ENCODE data around the gene XPO4. TPM values are rescaled to one million over a fixed set of nuclear protein-coding genes. Genes with fewer than 3 reads are reported as not detected.

Gene XPO4
- total and polyA plus RNA-seq, 3 donors from 2014 or later: 13.0 to 31.4 (median 27.6) TPM

GRCh38 chr13:20788312-20788711 is 114.2 kb downstream of the XPO4 start:
- Histone ChIP-seq H3K27me3 (no peaks in the 10 kb centered on the region), H3K36me3 (ENCODE audit: low read depth, missing control alignments) (no peaks in the 10 kb centered on the region), H3K4me3 (no peak overlapping the region), H3K9me3 (no peaks in the 10 kb centered on the region), H3K27ac (no peak overlapping the region), H3K4me1 (no peaks in the 10 kb centered on the region)
- WGBS, 2 donors: 88 to 92% methylated on average over 1 of the region's 1 CpG
- no peak for DNase-seq
- TF ChIP-seq POLR2A (IDR thresholded peaks at IDR 0.05): no peak
- intact Hi-C loops (cut with DNase I; ENCODE audit: low total_unique reads): no loop called here

- WGBS, 2 donors: 84 to 86% methylated on average over 5 of the region's 5 CpGs
These were observed 115.4 kb downstream of the XPO4 start for GRCh38 chr13:20787180-20787579.

DNA sequence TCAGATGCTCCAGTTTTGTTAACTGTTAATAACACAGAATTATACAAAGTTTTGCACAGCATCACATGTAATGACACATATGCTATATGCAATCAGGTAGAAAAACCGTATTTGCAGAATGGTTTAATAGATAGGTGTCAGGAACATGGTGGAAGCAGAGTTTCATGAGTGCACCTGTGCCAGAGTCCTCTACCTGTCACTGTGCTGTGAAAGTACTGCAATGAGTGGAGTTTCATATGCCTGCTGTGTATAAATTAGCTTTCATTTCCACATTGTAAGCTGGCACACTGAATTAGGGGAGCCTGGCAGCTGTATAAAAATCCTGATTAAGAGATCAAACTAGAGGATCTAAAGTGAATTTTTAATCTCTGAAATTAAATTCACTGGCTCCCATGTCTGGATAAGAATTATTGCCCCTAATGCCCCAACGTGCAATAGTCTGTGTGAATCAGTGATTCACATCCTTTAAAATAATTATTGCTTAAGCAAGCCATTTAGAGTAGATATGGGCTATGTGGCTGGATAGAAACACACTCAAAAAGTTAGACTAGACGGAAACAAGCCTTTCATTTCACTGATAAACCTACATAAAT is 120.3 kb downstream of the XPO4 start:
- Histone ChIP-seq H3K4me3 (no peak overlapping the region), H3K27me3 (no peaks in the 10 kb centered on the region), H3K36me3 (ENCODE audit: low read depth, missing control alignments) (no peaks in the 10 kb centered on the region), H3K27ac (no peak overlapping the region), H3K4me1 (no peaks in the 10 kb centered on the region), H3K9me3 (no peaks in the 10 kb centered on the region)
- intact Hi-C loops (cut with DNase I; ENCODE audit: low total_unique reads): no loop called here
- DNase-seq: no peak
- no peak for TF ChIP-seq POLR2A (IDR thresholded peaks at IDR 0.05)
- TF ChIP-seq, protein P1, sequence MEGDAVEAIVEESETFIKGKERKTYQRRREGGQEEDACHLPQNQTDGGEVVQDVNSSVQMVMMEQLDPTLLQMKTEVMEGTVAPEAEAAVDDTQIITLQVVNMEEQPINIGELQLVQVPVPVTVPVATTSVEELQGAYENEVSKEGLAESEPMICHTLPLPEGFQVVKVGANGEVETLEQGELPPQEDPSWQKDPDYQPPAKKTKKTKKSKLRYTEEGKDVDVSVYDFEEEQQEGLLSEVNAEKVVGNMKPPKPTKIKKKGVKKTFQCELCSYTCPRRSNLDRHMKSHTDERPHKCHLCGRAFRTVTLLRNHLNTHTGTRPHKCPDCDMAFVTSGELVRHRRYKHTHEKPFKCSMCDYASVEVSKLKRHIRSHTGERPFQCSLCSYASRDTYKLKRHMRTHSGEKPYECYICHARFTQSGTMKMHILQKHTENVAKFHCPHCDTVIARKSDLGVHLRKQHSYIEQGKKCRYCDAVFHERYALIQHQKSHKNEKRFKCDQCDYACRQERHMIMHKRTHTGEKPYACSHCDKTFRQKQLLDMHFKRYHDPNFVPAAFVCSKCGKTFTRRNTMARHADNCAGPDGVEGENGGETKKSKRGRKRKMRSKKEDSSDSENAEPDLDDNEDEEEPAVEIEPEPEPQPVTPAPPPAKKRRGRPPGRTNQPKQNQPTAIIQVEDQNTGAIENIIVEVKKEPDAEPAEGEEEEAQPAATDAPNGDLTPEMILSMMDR (IDR thresholded peaks at IDR 0.05): no peak
- WGBS, 2 donors: 87 to 94% methylated on average over 3 of the region's 3 CpGs

More at GRCh38 chr13:20787180-20787579, 115.4 kb downstream of the XPO4 start:
- Histone ChIP-seq H3K4me3 (no peak overlapping the region), H3K27me3 (no peaks in the 10 kb centered on the region), H3K27ac (no peak overlapping the region), H3K36me3 (ENCODE audit: low read depth, missing control alignments) (no peaks in the 10 kb centered on the region), H3K4me1 (no peaks in the 10 kb centered on the region), H3K9me3 (no peaks in the 10 kb centered on the region)
- no peak for DNase-seq
- no peak for TF ChIP-seq POLR2A (IDR thresholded peaks at IDR 0.05)
- TF ChIP-seq, protein P1 (IDR thresholded peaks at IDR 0.05): no peak
- intact Hi-C loops (cut with DNase I; ENCODE audit: low total_unique reads): no loop called here

DNA sequence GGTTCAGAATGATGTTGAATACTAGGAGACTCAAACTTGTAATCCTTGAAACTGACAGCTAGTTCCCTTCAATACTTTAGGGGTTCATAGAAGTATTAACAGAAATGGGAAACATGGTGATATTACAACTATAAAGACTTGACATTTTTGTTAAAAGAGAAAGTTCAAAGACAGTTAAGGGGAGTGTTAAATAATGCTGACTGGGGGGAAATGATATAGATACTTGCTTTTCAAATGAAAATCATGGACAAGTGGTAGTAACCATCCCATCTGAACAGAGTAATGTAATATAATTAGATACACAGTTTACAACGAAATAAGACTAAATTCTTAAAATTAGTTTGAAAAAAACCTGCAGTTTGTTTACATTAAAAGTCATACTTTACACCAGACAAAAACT is 122.2 kb downstream of the XPO4 start:
- H3K9me3 ChIP-seq: no peaks in the 10 kb centered on the region
- no peak for TF ChIP-seq POLR2A (IDR thresholded peaks at IDR 0.05)
- TF ChIP-seq, protein P1 (IDR thresholded peaks at IDR 0.05): no peak
- no peaks in the 10 kb centered on the region for H3K36me3 ChIP-seq (ENCODE audit: low read depth, missing control alignments)
- H3K4me3 ChIP-seq: no peak overlapping the region
- H3K27ac ChIP-seq: no peak overlapping the region
- intact Hi-C loops (cut with DNase I; ENCODE audit: low total_unique reads): no loop called here
- 90% methylated on average over 1 of the region's 1 CpG for WGBS, 2 donors
- H3K4me1 ChIP-seq: no peaks in the 10 kb centered on the region
- no peaks in the 10 kb centered on the region for H3K27me3 ChIP-seq
- DNase-seq: no peak

GRCh38 chr13:20779405-20779804 is 123.1 kb downstream of the XPO4 start:
- intact Hi-C loops (cut with DNase I; ENCODE audit: low total_unique reads): no loop called here
- no peak for DNase-seq
- Histone ChIP-seq H3K4me3 (no peak overlapping the region), H3K9me3 (no peaks in the 10 kb centered on the region), H3K27me3 (no peaks in the 10 kb centered on the region), H3K27ac (no peak overlapping the region), H3K4me1 (no peaks in the 10 kb centered on the region), H3K36me3 (ENCODE audit: low read depth, missing control alignments) (no peaks in the 10 kb centered on the region)
- 87 to 92% methylated on average over 7 of the region's 7 CpGs for WGBS, 2 donors
- no peak for TF ChIP-seq POLR2A (IDR thresholded peaks at IDR 0.05)
- TF ChIP-seq, protein P1 (IDR thresholded peaks at IDR 0.05): no peak
